BE2C (cell line): ENCODE results near the gene NDUFA3.
A peak's percentile ranks its signal among the peaks of the same experiment; 100 is the strongest.

ENCODE experiments used
- DNase-seq: peaks from one replicate; pipeline ENCODE4 v3.0.0-alpha.2; 2020
- H3K27me3 ChIP-seq: fragments of 250-450 bp; sonication (Bioruptor Pico); 2 replicates; pipeline ENCODE4 v1.5.1; 2020; ENCODE audit warnings: mild to moderate bottlenecking
- H3K36me3 ChIP-seq: fragments of 250-450 bp; sonication (Bioruptor Pico); 2 replicates; pipeline ENCODE4 v1.5.1; 2020; ENCODE audit warnings: mild to moderate bottlenecking
- H3K4me1 ChIP-seq: fragments of 250-450 bp; sonication (Bioruptor Pico); 2 replicates; pipeline ENCODE4 v1.5.1; 2020
- H3K4me3 ChIP-seq: 2 replicates; pipeline ENCODE4 v1.5.1; 2011; ENCODE audit warnings: low read depth, low read length
- H3K9me3 ChIP-seq: fragments of 250-450 bp; sonication (Bioruptor Pico); 2 replicates; pipeline ENCODE4 v1.5.1; 2020
- CTCF ChIP-seq: IDR thresholded peaks from 2 replicates; pipeline ENCODE4 v1.5.1; 2012; ENCODE audit warnings: mild to moderate bottlenecking, low read depth, low read length

The NDUFA3 gene

GRCh38 chr19:54106716-54107115 is 4.1 kb downstream of the NDUFA3 start:
- Histone ChIP-seq H3K36me3 (peaks cover 52% of the 10 kb centered on the region), H3K27me3 (no peaks in the 10 kb centered on the region), H3K9me3 (no peaks in the 10 kb centered on the region), H3K4me1 (no peaks in the 10 kb centered on the region), H3K4me3 (no peak overlapping the region)
- no peak for DNase-seq
- no peak for TF ChIP-seq CTCF

- no peak for DNase-seq
- Histone ChIP-seq H3K4me1 (no peaks in the 10 kb centered on the region), H3K27me3 (no peaks in the 10 kb centered on the region), H3K36me3 (peaks cover 52% of the 10 kb centered on the region), H3K4me3 (no peak overlapping the region), H3K9me3 (no peaks in the 10 kb centered on the region)
- TF ChIP-seq CTCF, result no peak
Measured at GRCh38 chr19:54107876-54108490, 5.3 kb downstream of the NDUFA3 start.

- no peak for DNase-seq
- peaks cover 52% of the 10 kb centered on the region for H3K36me3 ChIP-seq
Measured at GRCh38 chr19:54108496-54108895, 5.8 kb downstream of the NDUFA3 start.

GRCh38 chr19:54109651-54110050 is 7.0 kb downstream of the NDUFA3 start:
- TF ChIP-seq CTCF, result no peak

More at GRCh38 chr19:54108496-54108895, 5.8 kb downstream of the NDUFA3 start:
- H3K27me3 ChIP-seq, result no peaks in the 10 kb centered on the region
- H3K9me3 ChIP-seq, result no peaks in the 10 kb centered on the region
- H3K4me1 ChIP-seq, result no peaks in the 10 kb centered on the region
- H3K4me3 ChIP-seq, result no peak overlapping the region
- TF ChIP-seq CTCF, result no peak

GRCh38 chr19:54114340-54115108 is 11.9 kb downstream of the NDUFA3 start:
- no peaks in the 10 kb centered on the region for H3K9me3 ChIP-seq
- H3K36me3 ChIP-seq, result peaks cover 20% of the 10 kb centered on the region
- peak overlapping the region; percentile 89 for H3K4me3 ChIP-seq
- H3K27me3 ChIP-seq, result no peaks in the 10 kb centered on the region
- TF ChIP-seq CTCF, result no peak
- H3K4me1 ChIP-seq, result no peaks in the 10 kb centered on the region
- peak; percentile 51 for DNase-seq

More at GRCh38 chr19:54109651-54110050, 7.0 kb downstream of the NDUFA3 start:
- no peaks in the 10 kb centered on the region for H3K27me3 ChIP-seq
- no peaks in the 10 kb centered on the region for H3K9me3 ChIP-seq
- H3K4me1 ChIP-seq, result no peaks in the 10 kb centered on the region
- no peak overlapping the region for H3K4me3 ChIP-seq
- peaks cover 59% of the 10 kb centered on the region for H3K36me3 ChIP-seq
- DNase-seq, result no peak
